HG02571 (cell line): ENCODE measurements around the gene ASMTL.
"Not testable (repeated sequence)": the region's sequence is repeated elsewhere in the genome, so short reads cannot be mapped to it uniquely, and the experiment has no call there.

Experiments
- ATAC-seq: cut with Tn5 transposase; IDR thresholded peaks from one replicate; pipeline ENCODE4 v1.9.1; 2021; ENCODE audit warnings: mild to moderate bottlenecking, moderate library complexity; ENCODE audit not compliant: unreplicated experiment

ASMTL gene

GRCh38 chrX:1455948-1456280 lies 3.2 kb upstream of the ASMTL start:
- ATAC-seq: no peak

- peak; percentile 28 for ATAC-seq
Observed at GRCh38 chrX:1453951-1454785, 1.5 kb upstream of the ASMTL start.

- peak; percentile 20 for ATAC-seq
Observed at GRCh38 chrX:1453395-1453783, 680 bp upstream of the ASMTL start.

- ATAC-seq: no peak
Observed at GRCh38 chrX:1451661-1452515, 821 bp downstream of the ASMTL start.

GRCh38 chrX:1451251-1451660 lies 1.5 kb downstream of the ASMTL start:
- no peak for ATAC-seq

GRCh38 chrX:1450361-1451161 lies 2.1 kb downstream of the ASMTL start:
- no peak for ATAC-seq

- ATAC-seq: no peak
Observed at GRCh38 chrX:1449823-1450149, 2.9 kb downstream of the ASMTL start.

- no peak for ATAC-seq
Observed at GRCh38 chrX:1449036-1449822, 3.5 kb downstream of the ASMTL start.

- not testable (repeated sequence) for ATAC-seq
Observed at GRCh38 chrX:1448573-1449001, 4.1 kb downstream of the ASMTL start.

GRCh38 chrX:1447969-1448572 lies 4.6 kb downstream of the ASMTL start:
- not testable (repeated sequence) for ATAC-seq

- not testable (repeated sequence) for ATAC-seq
Observed at GRCh38 chrX:1446984-1447968, 5.4 kb downstream of the ASMTL start.

GRCh38 chrX:1444561-1445500 lies 7.9 kb downstream of the ASMTL start:
- ATAC-seq: no peak

GRCh38 chrX:1443496-1444075 lies 9.1 kb downstream of the ASMTL start:
- ATAC-seq: no peak

- ATAC-seq: no peak
Observed at GRCh38 chrX:1442724-1443367, 9.9 kb downstream of the ASMTL start.

- ATAC-seq: no peak
Observed at GRCh38 chrX:1442016-1442665, 10.6 kb downstream of the ASMTL start.

GRCh38 chrX:1440506-1440905 lies 12.2 kb downstream of the ASMTL start:
- ATAC-seq: no peak
